OCI-LY1 (cell line): Measurements from ENCODE around the gene BCS1L.

ENCODE experiments used
- EZH2 ChIP-seq: fragments of 200-600 bp; sonication (generic), shearing (Covaris generic); IDR thresholded peaks from 2 replicates; pipeline ENCODE4 v1.8.0; 2017; ENCODE audit warnings: borderline replicate concordance, mixed run types, mild to moderate bottlenecking, antibody characterized with exemption, low read length, moderate library complexity, mixed read lengths
- TF ChIP-seq, protein P1 (sequence below): fragments of 200-600 bp; sonication (generic), shearing (Covaris generic); IDR thresholded peaks from 2 replicates; pipeline ENCODE4 v1.5.1; 2017; ENCODE audit warnings: mild to moderate bottlenecking, antibody characterized with exemption, low read length, moderate library complexity, mixed read lengths

DNA sequence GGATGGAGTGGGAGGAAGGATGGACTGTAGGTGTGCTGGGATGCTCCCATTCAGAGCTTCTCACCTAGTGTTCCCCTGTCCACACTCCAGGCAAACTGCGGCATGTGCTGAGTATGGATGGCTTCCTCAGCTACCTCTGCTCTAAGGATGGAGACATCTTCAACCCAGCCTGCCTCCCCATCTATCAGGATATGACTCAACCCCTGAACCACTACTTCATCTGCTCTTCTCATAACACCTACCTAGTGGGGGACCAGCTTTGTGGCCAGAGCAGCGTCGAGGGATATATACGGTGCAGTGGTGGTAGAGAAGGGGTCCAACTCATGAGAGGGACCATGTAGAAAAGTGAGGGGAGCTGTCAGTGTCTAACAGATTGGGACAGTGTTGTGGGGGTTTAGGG lies 31.5 kb upstream of the BCS1L start:
- TF ChIP-seq EZH2, result no peak
- TF ChIP-seq, protein P1, sequence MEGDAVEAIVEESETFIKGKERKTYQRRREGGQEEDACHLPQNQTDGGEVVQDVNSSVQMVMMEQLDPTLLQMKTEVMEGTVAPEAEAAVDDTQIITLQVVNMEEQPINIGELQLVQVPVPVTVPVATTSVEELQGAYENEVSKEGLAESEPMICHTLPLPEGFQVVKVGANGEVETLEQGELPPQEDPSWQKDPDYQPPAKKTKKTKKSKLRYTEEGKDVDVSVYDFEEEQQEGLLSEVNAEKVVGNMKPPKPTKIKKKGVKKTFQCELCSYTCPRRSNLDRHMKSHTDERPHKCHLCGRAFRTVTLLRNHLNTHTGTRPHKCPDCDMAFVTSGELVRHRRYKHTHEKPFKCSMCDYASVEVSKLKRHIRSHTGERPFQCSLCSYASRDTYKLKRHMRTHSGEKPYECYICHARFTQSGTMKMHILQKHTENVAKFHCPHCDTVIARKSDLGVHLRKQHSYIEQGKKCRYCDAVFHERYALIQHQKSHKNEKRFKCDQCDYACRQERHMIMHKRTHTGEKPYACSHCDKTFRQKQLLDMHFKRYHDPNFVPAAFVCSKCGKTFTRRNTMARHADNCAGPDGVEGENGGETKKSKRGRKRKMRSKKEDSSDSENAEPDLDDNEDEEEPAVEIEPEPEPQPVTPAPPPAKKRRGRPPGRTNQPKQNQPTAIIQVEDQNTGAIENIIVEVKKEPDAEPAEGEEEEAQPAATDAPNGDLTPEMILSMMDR, result no peak
